ENCODE results near the gene HMCN1. TPM values are rescaled to one million over a fixed set of nuclear protein-coding genes. Genes with fewer than 3 reads are reported as not detected.

The HMCN1 gene
- total and polyA plus RNA-seq, 2 donors from 2014 or later = 0.97 to 2.7 TPM

DNA sequence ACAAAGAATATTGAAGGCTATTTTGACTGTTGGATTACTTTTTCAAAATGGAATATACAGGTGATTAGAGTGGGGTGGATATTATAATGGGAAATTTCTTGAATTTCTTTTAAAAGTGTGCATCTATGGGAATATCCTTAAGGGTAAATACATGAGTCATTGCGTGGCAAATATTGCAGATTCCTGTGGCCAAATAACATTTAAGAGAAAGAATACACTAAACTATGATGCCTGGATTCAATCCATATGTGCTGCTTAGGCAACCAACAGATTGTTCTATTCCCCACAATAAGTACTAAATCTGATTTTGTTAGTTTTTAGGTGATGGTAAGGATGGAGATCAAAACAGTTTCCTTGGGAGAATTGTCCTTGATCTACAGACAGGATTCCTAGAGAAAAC, 119.5 kb downstream of the HMCN1 start:
- Histone ChIP-seq H3K4me3 (ENCODE audit: low read length in 3 of 3) (no peak overlapping the region), H3K36me3 (ENCODE audit: control insufficient read depth in 2 of 3, insufficient read depth in 3 of 3, low read length in 3 of 3) (no peaks in the 10 kb centered on the region), H3K27me3 (ENCODE audit: control insufficient read depth, insufficient read depth, low read length) (no peaks in the 10 kb centered on the region), H3K9me3 (ENCODE audit: control insufficient read depth in 2 of 3, insufficient read depth in 1 of 3, low read length in 3 of 3) (no peaks in the 10 kb centered on the region), H3K4me1 (ENCODE audit: control insufficient read depth in 2 of 3, insufficient read depth in 2 of 3, low read depth in 1 of 3, low read length in 3 of 3) (no peaks in the 10 kb centered on the region), H3K27ac (ENCODE audit: low read depth in 2 of 2, low read length in 2 of 2) (no peak overlapping the region), H3K9ac (ENCODE audit: low read length in 3 of 3) (no peak overlapping the region)
- DNase-seq (no peak), FAIRE-seq (no peak)
- intact Hi-C loops (cut with DNase I) = no loop called here
- TF ChIP-seq, protein P1, sequence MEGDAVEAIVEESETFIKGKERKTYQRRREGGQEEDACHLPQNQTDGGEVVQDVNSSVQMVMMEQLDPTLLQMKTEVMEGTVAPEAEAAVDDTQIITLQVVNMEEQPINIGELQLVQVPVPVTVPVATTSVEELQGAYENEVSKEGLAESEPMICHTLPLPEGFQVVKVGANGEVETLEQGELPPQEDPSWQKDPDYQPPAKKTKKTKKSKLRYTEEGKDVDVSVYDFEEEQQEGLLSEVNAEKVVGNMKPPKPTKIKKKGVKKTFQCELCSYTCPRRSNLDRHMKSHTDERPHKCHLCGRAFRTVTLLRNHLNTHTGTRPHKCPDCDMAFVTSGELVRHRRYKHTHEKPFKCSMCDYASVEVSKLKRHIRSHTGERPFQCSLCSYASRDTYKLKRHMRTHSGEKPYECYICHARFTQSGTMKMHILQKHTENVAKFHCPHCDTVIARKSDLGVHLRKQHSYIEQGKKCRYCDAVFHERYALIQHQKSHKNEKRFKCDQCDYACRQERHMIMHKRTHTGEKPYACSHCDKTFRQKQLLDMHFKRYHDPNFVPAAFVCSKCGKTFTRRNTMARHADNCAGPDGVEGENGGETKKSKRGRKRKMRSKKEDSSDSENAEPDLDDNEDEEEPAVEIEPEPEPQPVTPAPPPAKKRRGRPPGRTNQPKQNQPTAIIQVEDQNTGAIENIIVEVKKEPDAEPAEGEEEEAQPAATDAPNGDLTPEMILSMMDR (IDR thresholded peaks at IDR 0.05; ENCODE audit: borderline replicate concordance, extremely low read depth, insufficient read depth) = no peak

DNA sequence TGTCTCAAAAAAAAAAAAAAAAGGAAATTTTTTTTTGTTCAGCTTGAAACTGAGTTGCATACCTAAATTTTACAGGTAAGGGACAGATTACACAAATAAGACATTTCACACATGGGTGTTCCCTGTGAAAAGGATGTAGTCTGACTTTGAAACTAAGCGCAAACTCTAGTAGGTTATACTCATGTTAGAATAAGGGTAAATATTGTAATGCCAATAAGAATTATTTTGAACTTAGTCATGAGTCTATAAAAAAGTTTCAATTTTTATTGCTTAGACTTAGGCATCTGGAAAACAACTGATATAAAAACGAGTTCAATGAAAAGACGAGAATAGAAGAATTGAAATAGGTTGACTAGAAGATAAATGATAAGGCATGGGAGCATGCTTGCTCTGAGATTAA, 122.3 kb downstream of the HMCN1 start:
- intact Hi-C loops (cut with DNase I) = no loop called here
- no peaks in the 10 kb centered on the region for H3K9me3 ChIP-seq (ENCODE audit: control insufficient read depth in 2 of 3, insufficient read depth in 1 of 3, low read length in 3 of 3)

DNA sequence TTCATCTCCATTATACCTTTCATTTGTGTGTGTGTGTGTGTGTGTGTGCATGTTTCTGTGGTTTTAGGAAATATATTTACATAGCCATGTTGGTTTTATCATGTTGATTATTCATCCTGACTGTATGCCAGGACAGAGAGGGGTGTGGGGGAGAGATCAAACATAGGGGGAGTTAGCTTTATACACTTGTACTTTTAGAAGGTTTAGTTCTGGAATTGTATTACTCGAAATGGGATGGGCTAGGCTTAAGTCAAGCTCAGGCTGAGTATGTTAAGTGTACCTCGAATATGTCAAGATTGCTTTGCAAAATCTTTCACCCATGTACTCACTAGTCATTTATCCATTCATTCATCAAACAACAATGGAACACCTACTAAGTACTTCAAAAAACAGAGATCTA, 123.3 kb downstream of the HMCN1 start:
- Histone ChIP-seq H3K9ac (ENCODE audit: low read length in 3 of 3) (no peak overlapping the region), H3K27ac (ENCODE audit: low read depth in 2 of 2, low read length in 2 of 2) (no peak overlapping the region), H3K4me1 (ENCODE audit: control insufficient read depth in 2 of 3, insufficient read depth in 2 of 3, low read depth in 1 of 3, low read length in 3 of 3) (no peaks in the 10 kb centered on the region), H3K9me3 (ENCODE audit: control insufficient read depth in 2 of 3, insufficient read depth in 1 of 3, low read length in 3 of 3) (no peaks in the 10 kb centered on the region), H3K4me3 (ENCODE audit: low read length in 3 of 3) (no peak overlapping the region), H3K36me3 (ENCODE audit: control insufficient read depth in 2 of 3, insufficient read depth in 3 of 3, low read length in 3 of 3) (no peaks in the 10 kb centered on the region), H3K27me3 (ENCODE audit: control insufficient read depth, insufficient read depth, low read length) (no peaks in the 10 kb centered on the region)
- FAIRE-seq (no peak), DNase-seq (no peak)
- intact Hi-C loops (cut with DNase I) = no loop called here
- TF ChIP-seq, protein P1 (IDR thresholded peaks at IDR 0.05; ENCODE audit: borderline replicate concordance, extremely low read depth, insufficient read depth) = no peak

More for the DNA sequence above, 122.3 kb downstream of the HMCN1 start:
- Histone ChIP-seq H3K9ac (ENCODE audit: low read length in 3 of 3) (no peak overlapping the region), H3K27me3 (ENCODE audit: control insufficient read depth, insufficient read depth, low read length) (no peaks in the 10 kb centered on the region), H3K36me3 (ENCODE audit: control insufficient read depth in 2 of 3, insufficient read depth in 3 of 3, low read length in 3 of 3) (no peaks in the 10 kb centered on the region), H3K4me3 (ENCODE audit: low read length in 3 of 3) (no peak overlapping the region), H3K27ac (ENCODE audit: low read depth in 2 of 2, low read length in 2 of 2) (no peak overlapping the region), H3K4me1 (ENCODE audit: control insufficient read depth in 2 of 3, insufficient read depth in 2 of 3, low read depth in 1 of 3, low read length in 3 of 3) (no peaks in the 10 kb centered on the region)
- no peak for DNase-seq
- no peak for FAIRE-seq
- TF ChIP-seq, protein P1 (IDR thresholded peaks at IDR 0.05; ENCODE audit: borderline replicate concordance, extremely low read depth, insufficient read depth) = no peak

DNA sequence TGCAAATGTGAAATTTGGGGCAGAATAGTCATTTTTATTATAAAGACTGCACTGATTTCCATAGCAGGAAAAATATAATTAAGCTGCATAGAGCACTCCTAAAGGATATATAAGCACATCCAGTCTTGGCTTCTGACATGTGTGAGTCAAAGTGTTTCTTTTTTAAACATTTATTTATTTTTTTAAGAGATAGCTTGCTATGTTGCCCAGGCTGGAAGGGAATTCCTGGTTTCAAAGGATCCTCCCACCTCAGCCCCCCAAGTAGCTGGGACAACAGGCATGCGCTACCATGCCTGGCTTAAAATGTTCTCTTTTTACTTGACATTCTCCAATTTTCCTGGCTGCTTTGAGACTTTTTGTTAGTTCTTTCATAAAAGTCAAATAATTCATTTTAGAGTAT, 126.1 kb downstream of the HMCN1 start:
- Histone ChIP-seq H3K27ac (ENCODE audit: low read depth in 2 of 2, low read length in 2 of 2) (no peak overlapping the region), H3K9me3 (ENCODE audit: control insufficient read depth in 2 of 3, insufficient read depth in 1 of 3, low read length in 3 of 3) (no peaks in the 10 kb centered on the region), H3K4me3 (ENCODE audit: low read length in 3 of 3) (no peak overlapping the region), H3K27me3 (ENCODE audit: control insufficient read depth, insufficient read depth, low read length) (no peaks in the 10 kb centered on the region), H3K4me1 (ENCODE audit: control insufficient read depth in 2 of 3, insufficient read depth in 2 of 3, low read depth in 1 of 3, low read length in 3 of 3) (no peaks in the 10 kb centered on the region), H3K36me3 (ENCODE audit: control insufficient read depth in 2 of 3, insufficient read depth in 3 of 3, low read length in 3 of 3) (no peaks in the 10 kb centered on the region), H3K9ac (ENCODE audit: low read length in 3 of 3) (no peak overlapping the region)
- TF ChIP-seq, protein P1 (IDR thresholded peaks at IDR 0.05; ENCODE audit: borderline replicate concordance, extremely low read depth, insufficient read depth) = no peak
- DNase-seq = no peak
- no peak for FAIRE-seq
- intact Hi-C loops (cut with DNase I) = no loop called here

Data from kidney (tissue), 14 donors.